Gastrocnemius medialis (tissue), 4 donors: Measurements from ENCODE around the gene IL17RA.

Experiments used
- CTCF ChIP-seq, 5 experiments: fragments of 450-650 bp in 3 of 5; fragments of 200-600 bp in 2 of 5; sonication (generic) in 2 of 5; IDR thresholded peaks in 4 of 5; conservative IDR thresholded peaks in 1 of 5; 1 replicate in 4 of 5; 2 replicates in 1 of 5; pipeline ENCODE4 v1.5.1; 2016 to 2019; ENCODE audit warnings: antibody characterized with exemption in 5 of 5, mild to moderate bottlenecking in 3 of 5, moderate library complexity in 3 of 5
- POLR2A ChIP-seq, 2 donors: fragments of 450-650 bp; IDR thresholded peaks; one replicate each; pipeline ENCODE4 v1.6.1; 2017; ENCODE audit warnings: antibody characterized with exemption in 2 of 2, mild to moderate bottlenecking in 2 of 2, moderate library complexity in 2 of 2

DNA sequence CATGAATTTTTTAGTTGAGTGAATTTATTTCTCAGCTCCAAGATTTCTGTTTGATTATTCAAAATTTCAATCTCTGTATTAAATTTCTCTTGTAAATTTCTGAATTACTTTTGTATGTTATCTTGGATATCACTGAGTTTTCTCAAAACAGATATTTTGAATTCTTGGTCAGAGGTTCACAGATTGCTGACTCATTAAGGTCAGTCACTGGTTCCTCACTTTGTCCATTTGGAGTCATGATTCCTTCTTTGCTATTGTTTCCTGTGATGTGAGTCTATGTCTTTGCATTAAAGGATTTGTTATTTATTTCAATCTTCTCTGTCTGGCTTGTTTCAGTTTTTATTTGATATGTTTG lies 10.2 kb upstream of the IL17RA start:
- TF ChIP-seq CTCF (IDR thresholded peaks at IDR 0.05 in 4 of 5, conservative IDR thresholded peaks at IDR 0.05 in 1 of 5) (no peak), POLR2A (IDR thresholded peaks at IDR 0.05) (no peak)
